ENCODE data around the gene CTU2. TPM values are rescaled to one million over a fixed set of nuclear protein-coding genes. Genes with fewer than 3 reads are reported as not detected.

The CTU2 gene
- total and polyA plus RNA-seq, 2 of the 8 experiments (the other 6 are each of a cell fraction or from before 2014, with no cell fraction given), result 32.7 to 42.9 TPM

GRCh38 chr16:88701581-88702370, 4.5 kb upstream of the CTU2 start:
- H3K79me2 ChIP-seq (ENCODE audit: control insufficient read depth in 1 of 2, insufficient read depth in 2 of 2, low read length in 2 of 2), result peaks cover 0 to 20% of the 10 kb centered on the region in 2 experiments; a peak in 2 of 4 replicates
- ChIA-PET CTCF (ENCODE audit: partially characterized antibody) (interaction anchor here (0.6 to 2.2 kb wide), 9 partner anchors 8 to 143 kb away, joined by 3 to 7 read pairs (median 3); no protein-coding TSS in a partner anchor), POLR2A (ENCODE audit: partially characterized antibody) (interaction anchor here (1.0 to 1.4 kb wide), 4 partner anchors 14 to 108 kb away, joined by 3 read pairs; partner anchors contain the start of gene MVD)
- H3K79me1 ChIP-seq (ENCODE audit: low read depth, low read length), result peaks cover 7% of the 10 kb centered on the region; the same call in 1 of the 2 replicates
- no peak overlapping the region for H4K5ac ChIP-seq (ENCODE audit: insufficient read length, low read depth, low read length)
- H2AK5ac ChIP-seq (ENCODE audit: low read depth, low read length), result no peak overlapping the region
- H3K4me3 ChIP-seq (ENCODE audit: extremely low read depth in 1 of 4, insufficient read depth in 2 of 4, low read depth in 3 of 4, low read length in 4 of 4), result no peak overlapping the region
- H3K14ac ChIP-seq (ENCODE audit: insufficient read length), result no peak overlapping the region
- H3K23ac ChIP-seq (ENCODE audit: insufficient read length), result no peak overlapping the region
- H2BK20ac ChIP-seq (ENCODE audit: low read length), result no peak overlapping the region
- DNase-seq (ENCODE audit: low read depth in 1 of 2, low spot score in 2 of 2) (no peak), FAIRE-seq (no peak)
- no peak overlapping the region for H3K9ac ChIP-seq (replicated peaks in 1 of 4; ENCODE audit: extremely low read depth in 1 of 4, low read depth in 3 of 4, low read length in 3 of 4)
- no peak overlapping the region for H3K56ac ChIP-seq (replicated peaks; ENCODE audit: insufficient read length, low read depth, low read length)
- H2BK15ac ChIP-seq (ENCODE audit: low read length), result no peak overlapping the region
- no peak overlapping the region for H2BK5ac ChIP-seq (ENCODE audit: low read depth, low read length)
- H2BK12ac ChIP-seq (ENCODE audit: low read depth, low read length), result no peak overlapping the region
- H2AFZ ChIP-seq (ENCODE audit: low read length), result no peak overlapping the region
- H3K27me3 ChIP-seq (replicated peaks in 1 of 4; ENCODE audit: control insufficient read depth in 3 of 4, extremely low read depth in 1 of 4, insufficient read depth in 3 of 4, low read length in 3 of 4), result no peaks in the 10 kb centered on the region
- H4K8ac ChIP-seq (ENCODE audit: extremely low read depth, insufficient read depth, low read length), result no peak overlapping the region
- H3K9me3 ChIP-seq (ENCODE audit: insufficient read depth in 2 of 2, low read depth in 1 of 2, low read length in 1 of 2), result no peaks in the 10 kb centered on the region
- no peak overlapping the region for H3K27ac ChIP-seq (ENCODE audit: low read depth, low read length)
- H3K4me2 ChIP-seq (ENCODE audit: insufficient read depth in 1 of 2, low read depth in 2 of 2, low read length in 2 of 2), result no peak overlapping the region
- peaks cover 0 to 15% (median 4%) of the 10 kb centered on the region in 4 experiments; a peak in 4 of 8 replicates for H3K36me3 ChIP-seq (ENCODE audit: control insufficient read depth in 2 of 4, insufficient read depth in 4 of 4, low read length in 3 of 4)
- H3K18ac ChIP-seq (ENCODE audit: extremely low read depth, low read length), result no peak overlapping the region
- H4K20me1 ChIP-seq (replicated peaks in 1 of 2; ENCODE audit: control insufficient read depth in 1 of 2, insufficient read depth in 2 of 2, low read length in 2 of 2), result peaks cover 2 to 4% of the 10 kb centered on the region in 2 experiments
- H2BK120ac ChIP-seq (replicated peaks; ENCODE audit: low read depth, low read length), result no peak overlapping the region
- H3K4ac ChIP-seq (replicated peaks; ENCODE audit: insufficient read length, low read depth, low read length), result no peak overlapping the region
- 91% methylated on average over 30 of the region's 30 CpGs; no CpG with 5 or more reads in 1 of the 2 experiments for WGBS, 2 experiments (ENCODE audit: extremely low coverage in 1 of 2, insufficient coverage in 1 of 2, insufficient read length in 1 of 2, insufficient replicate concordance in 2 of 2, low coverage in 1 of 2, low lambda C conversion rate in 2 of 2, missing lambda C conversion rate in 1 of 2)
- H4K91ac ChIP-seq (replicated peaks; ENCODE audit: insufficient read length, low read length), result no peak overlapping the region
- peaks cover 11% of the 10 kb centered on the region; the same call in 1 of the 2 replicates for H3K23me2 ChIP-seq (ENCODE audit: low read depth, low read length)
- H3K4me1 ChIP-seq (replicated peaks in 1 of 4; ENCODE audit: control insufficient read depth in 3 of 4, insufficient read depth in 4 of 4, low read length in 3 of 4), result peaks cover 0 to 6% (median 3%) of the 10 kb centered on the region in 4 experiments; a peak in 4 of 7 replicates
- TF ChIP-seq POLR2AphosphoS5 (IDR thresholded peaks at IDR 0.05; ENCODE audit: low read depth, low read length), result no peak
- no peak for TF ChIP-seq MAFK (IDR thresholded peaks at IDR 0.05; ENCODE audit: low read depth, low read length)
- TF ChIP-seq MAX (IDR thresholded peaks at IDR 0.05), result no peak
- no peak for TF ChIP-seq GTF2F1 (IDR thresholded peaks at IDR 0.05; ENCODE audit: borderline replicate concordance, low read depth, low read length)
- TF ChIP-seq SAP30 (IDR thresholded peaks at IDR 0.05; ENCODE audit: insufficient read depth, insufficient replicate concordance, low read length), result no peak
- no peak for TF ChIP-seq CTCF (IDR thresholded peaks at IDR 0.05; ENCODE audit: control extremely low read depth in 1 of 3, insufficient read depth in 1 of 3, low read depth in 1 of 3, low read length in 3 of 3)
- TF ChIP-seq SIN3A (conservative IDR thresholded peaks at IDR 0.05 in 1 of 2, IDR thresholded peaks at IDR 0.05 in 1 of 2; ENCODE audit: low read depth in 1 of 2, low read length in 2 of 2), result no peak
- no peak for TF ChIP-seq POLR2A (IDR thresholded peaks at IDR 0.05; ENCODE audit: control extremely low read depth in 1 of 2, low read depth in 2 of 2, low read length in 2 of 2)
- TF ChIP-seq SRF (IDR thresholded peaks at IDR 0.05; ENCODE audit: low read depth, low read length), result no peak

All from H1 (cell line).